GM12872 (cell line): ENCODE data around the gene MALRD1.

Experiments used
- CTCF ChIP-seq: IDR thresholded peaks from 3 replicates; pipeline ENCODE4 v1.5.1; 2011; ENCODE audit warnings: low read depth, mild to moderate bottlenecking, low read length, moderate library complexity; ENCODE audit not compliant: insufficient read depth

Gene MALRD1

GRCh38 chr10:19252531-19252930, 203.9 kb downstream of the MALRD1 start:
- no peak for TF ChIP-seq CTCF

- TF ChIP-seq CTCF = no peak
Measured at GRCh38 chr10:19256331-19256730, 207.7 kb downstream of the MALRD1 start.

GRCh38 chr10:19263262-19263661, 214.7 kb downstream of the MALRD1 start:
- no peak for TF ChIP-seq CTCF

GRCh38 chr10:19283285-19283684, 234.7 kb downstream of the MALRD1 start:
- no peak for TF ChIP-seq CTCF

- TF ChIP-seq CTCF = no peak
Measured at GRCh38 chr10:19283786-19284185, 235.2 kb downstream of the MALRD1 start.

- no peak for TF ChIP-seq CTCF
Measured at GRCh38 chr10:19290770-19291169, 242.2 kb downstream of the MALRD1 start.

GRCh38 chr10:19294233-19294632, 245.6 kb downstream of the MALRD1 start:
- TF ChIP-seq CTCF = no peak

- no peak for TF ChIP-seq CTCF
Measured at GRCh38 chr10:19299645-19300044, 251.0 kb downstream of the MALRD1 start.
